Measurements from ENCODE around the gene LYST.

- TF ChIP-seq POLR2AphosphoS5 (IDR thresholded peaks at IDR 0.05; ENCODE audit: borderline replicate concordance, low read depth, low read length): no peak
- TF ChIP-seq EZH2 (IDR thresholded peaks at IDR 0.05): no peak
These were observed 42.2 kb upstream of the LYST start for GRCh38 chr1:235908742-235909520.

All from SK-N-MC (cell line).